K562 (cell line): ENCODE data around the gene ZNF30. TPM values are rescaled to one million over a fixed set of nuclear protein-coding genes. Genes with fewer than 3 reads are reported as not detected.
A peak's percentile ranks its signal among the peaks of the same experiment; 100 is the strongest.

Experiments
- ATAC-seq: fragments of 200-7000 bp; cut with Tn5 transposase; 3 replicates; pipeline ENCODE4 v1.9.1; 2020; ENCODE audit warnings: moderate library complexity
- BruUV-seq: library from RNA; stranded (reverse); fragments of 400-500 nt; replicated peaks from 2 replicates; lab custom pipeline; 2021; lab: Mats Ljungman, UMichigan
- CTCF ChIA-PET: fragments of 300-600 bp; formaldehyde crosslinking; extraction: SDS; loops from one replicate; lab custom pipeline; 2021; ENCODE audit warnings: low intra/inter-chr PET ratio; lab: Yijun Ruan, JAX
- POLR2A ChIA-PET: fragments of 300-600, 350-650 bp; sonication (Branson Sonifier 250); formaldehyde crosslinking; extraction: SDS; loops from one replicate; lab custom pipeline; 2021; ENCODE audit warnings: antibody characterized with exemption, inconsistent platforms; lab: Yijun Ruan, JAX
- DNase-seq, 4 experiments: peaks; one replicate each; pipeline versions ENCODE4 v3.0.0 to v3.0.0-alpha.2; 2011 to 2018; ENCODE audit warnings: low spot score in 3 of 4, mixed read lengths in 3 of 4; ENCODE audit errors: extremely low read depth in 1 of 4
- FAIRE-seq: peaks from 2 replicates; lab custom pipeline; 2011; peaks lifted over from hg19 to GRCh38; lab: Jason Lieb, UNC
- H2AFZ ChIP-seq: 2 replicates; pipeline ENCODE4 v1.6.0; 2011; ENCODE audit warnings: low read depth, low read length, control low read depth, inconsistent platforms
- H3K27ac ChIP-seq: fragments of 200-600 bp; 3 replicates; pipeline ENCODE4 v1.8.0; 2011; ENCODE audit warnings: low read depth, mild to moderate bottlenecking, control low read depth, inconsistent platforms, low read length, moderate library complexity, mixed read lengths; ENCODE audit errors: extremely low read depth
- H3K27me3 ChIP-seq, 2 experiments: fragments of 300-600 bp in 1 of 2; 2 replicates in 1 of 2; 3 replicates in 1 of 2; pipeline versions ENCODE4 v1.6.0 to v1.8.0; 2011; ENCODE audit warnings: inconsistent platforms in 2 of 2, low read length in 2 of 2, mild to moderate bottlenecking in 1 of 2, mixed read lengths in 1 of 2, moderate library complexity in 1 of 2; ENCODE audit not compliant: control insufficient read depth in 2 of 2, insufficient read depth in 2 of 2
- H3K36me3 ChIP-seq: fragments of 300-600 bp; 3 replicates; pipeline ENCODE4 v1.8.0; 2011; ENCODE audit warnings: mild to moderate bottlenecking, low read length, inconsistent platforms; ENCODE audit not compliant: control insufficient read depth, insufficient read depth
- H3K4me1 ChIP-seq, 2 experiments: fragments of 200-600 bp in 1 of 2; replicated peaks in 1 of 2; 2 replicates in 1 of 2; 3 replicates in 1 of 2; pipeline versions ENCODE4 v1.5.1 to v1.8.0; 2011; ENCODE audit warnings: inconsistent platforms in 2 of 2, low read length in 2 of 2, mild to moderate bottlenecking in 1 of 2, mixed read lengths in 1 of 2, moderate library complexity in 1 of 2; ENCODE audit not compliant: control insufficient read depth in 2 of 2, insufficient read depth in 2 of 2
- H3K4me2 ChIP-seq: 2 replicates; pipeline ENCODE4 v1.6.1; 2011; ENCODE audit warnings: low read length, control low read depth, inconsistent platforms, mixed read lengths; ENCODE audit not compliant: insufficient read depth
- H3K4me3 ChIP-seq: fragments of 200-600 bp; sonication (generic), shearing (Covaris generic); 2 replicates; pipeline ENCODE4 v1.5.1; 2016; ENCODE audit warnings: control low read depth, inconsistent platforms
- H3K79me2 ChIP-seq: fragments of 200-600 bp; 3 replicates; pipeline ENCODE4 v1.8.0; 2011; ENCODE audit warnings: low read length, inconsistent platforms; ENCODE audit not compliant: control insufficient read depth, insufficient read depth
- H3K9ac ChIP-seq, 2 experiments: 2 replicates each; pipeline versions ENCODE4 v1.6.0 to v1.6.1; 2011; ENCODE audit warnings: low read depth in 2 of 2, low read length in 2 of 2, control low read depth in 1 of 2, inconsistent platforms in 1 of 2, mild to moderate bottlenecking in 1 of 2, mixed read lengths in 1 of 2; ENCODE audit not compliant: insufficient read depth in 1 of 2
- H3K9me1 ChIP-seq: one replicate; pipeline ENCODE4 v1.6.0; 2011; ENCODE audit warnings: inconsistent platforms, mild to moderate bottlenecking, low read length, moderate library complexity; ENCODE audit not compliant: control insufficient read depth, insufficient read depth
- H3K9me3 ChIP-seq: replicated peaks from 2 replicates; pipeline ENCODE4 v1.5.1; 2011; ENCODE audit warnings: low read depth, low read length, inconsistent platforms; ENCODE audit not compliant: control insufficient read depth, insufficient read depth
- H4K20me1 ChIP-seq: replicated peaks from 2 replicates; pipeline ENCODE4 v1.6.1; 2011; ENCODE audit warnings: low read length, inconsistent platforms, mixed read lengths; ENCODE audit not compliant: control insufficient read depth, insufficient read depth
- ERF ChIP-seq: fragments of 450-650 bp; formaldehyde crosslinking; IDR thresholded peaks from 2 replicates; pipeline ENCODE4 v1.4.0; 2020; ENCODE audit warnings: mild to moderate bottlenecking, mixed read lengths
- ETV1 ChIP-seq: fragments of 450-650 bp; conservative IDR thresholded peaks from 2 replicates; pipeline ENCODE4 v1.6.1; 2016; ENCODE audit warnings: missing genetic modification characterization, control low read depth, low read depth, missing compliant biosample characterization
- GABPB1 ChIP-seq: sonication (generic); formaldehyde crosslinking; IDR thresholded peaks from 2 replicates; pipeline ENCODE4 v1.8.0; 2022; ENCODE audit warnings: mild to moderate bottlenecking, missing genetic modification reagents
- HMBOX1 ChIP-seq: sonication (generic); IDR thresholded peaks from 2 replicates; pipeline ENCODE4 v1.6.1; 2016
- JUND ChIP-seq, 2 experiments: IDR thresholded peaks; 2 replicates in 1 of 2; 3 replicates in 1 of 2; pipeline ENCODE4 v1.6.1; 2011; ENCODE audit warnings: borderline replicate concordance in 2 of 2, low read depth in 2 of 2, low read length in 2 of 2, improper control_type of control experiment in 1 of 2, missing biosample characterization in 1 of 2, missing genetic modification characterization in 1 of 2, missing genetic modification reagents in 1 of 2
- KDM1A ChIP-seq, 2 experiments: fragments of 450-650 bp; IDR thresholded peaks; 2 replicates each; pipeline ENCODE4 v1.6.1; 2016; ENCODE audit warnings: mild to moderate bottlenecking in 2 of 2
- KDM4B ChIP-seq, 2 experiments: fragments of 450-650 bp in 1 of 2; sonication (generic) in 1 of 2; IDR thresholded peaks; 2 replicates each; pipeline ENCODE4 v1.6.1; 2016 to 2017; ENCODE audit warnings: borderline replicate concordance in 2 of 2, antibody characterized with exemption in 1 of 2, low read depth in 1 of 2, mild to moderate bottlenecking in 1 of 2
- KLF16 ChIP-seq: IDR thresholded peaks from 2 replicates; pipeline ENCODE4 v1.6.1; 2016; ENCODE audit warnings: antibody characterized with exemption
- PML ChIP-seq: IDR thresholded peaks from 2 replicates; pipeline ENCODE4 v1.6.1; 2012; ENCODE audit warnings: low read length, inconsistent platforms
- RCOR1 ChIP-seq, 2 experiments: IDR thresholded peaks; 2 replicates each; pipeline ENCODE4 v1.6.1; 2012; ENCODE audit warnings: low read depth in 2 of 2, low read length in 2 of 2, borderline replicate concordance in 1 of 2, improper control_type of control experiment in 1 of 2
- TEAD1 ChIP-seq, 2 experiments: fragments of 450-650 bp in 1 of 2; sonication (generic) in 1 of 2; formaldehyde crosslinking; IDR thresholded peaks; 2 replicates each; pipeline versions ENCODE4 v1.4.0 to v1.8.0; 2020 to 2022; ENCODE audit warnings: mild to moderate bottlenecking in 2 of 2, missing genetic modification reagents in 1 of 2
- ZEB2 ChIP-seq: fragments of 450-650 bp; IDR thresholded peaks from 2 replicates; pipeline ENCODE4 v1.6.1; 2016
- ZNF174 ChIP-seq: fragments of 250-450 bp; sonication (Bioruptor Pico); IDR thresholded peaks from 2 replicates; pipeline ENCODE4 v1.4.0; 2020; ENCODE audit warnings: mild to moderate bottlenecking
- WGBS: fragments of 100-300 bp; shearing (Covaris generic); methylation state at CpG from one replicate; pipeline ENCODE4 v1.1.6; 2016; ENCODE audit warnings: low coverage, mixed read lengths; ENCODE audit not compliant: insufficient coverage; ENCODE audit errors: missing lambda C conversion rate; 5-methylcytosine and 5-hydroxymethylcytosine counted together
- in situ Hi-C: fragments of 300-500 bp; cut with MboI; formaldehyde crosslinking; loops from 4 replicates; pipeline ENCODE4 v1.15.0; 2018; ENCODE audit warnings: inconsistent platforms, mixed read lengths
- intact Hi-C: fragments of 100-400 bp; cut with micrococcal nuclease; formaldehyde crosslinking; loops from 2 replicates; pipeline ENCODE4 v1.14.2; 2022
- polyA plus RNA-seq, 8 experiments: library from polyadenylated mRNA; depleted of rRNA in 4 of 8; stranded (reverse) in 5 of 8; unstranded in 3 of 8; fragments of >200 nt; fragmentation: Nextera tagmentation in 2 of 8; fragmentation: Illumina TruSeq in 1 of 8; extraction: Ambion mirVana in 2 of 8; extraction: Trizol in 1 of 8; gene quantifications; 2 replicates each; pipeline versions ENCODE4 v1.2.1 to v1.2.3, GENCODE V29; 2011 to 2014; ENCODE audit warnings: inconsistent platforms in 1 of 8, missing spikeins in 1 of 8
- total RNA-seq, 7 experiments: library from RNA; depleted of rRNA in 6 of 7; stranded (reverse); fragments of >200 nt in 6 of 7; fragmentation: Illumina TruSeq in 2 of 7; extraction: Trizol in 2 of 7; gene quantifications; 2 replicates each; pipeline versions ENCODE4 v1.2.1 to v1.2.3, GENCODE V29; 2011 to 2021; ENCODE audit warnings: low replicate concordance in 1 of 7
- TF ChIP-seq, protein P1 (sequence below): fragments of 250-450 bp; sonication (Bioruptor Pico); IDR thresholded peaks from 2 replicates; pipeline ENCODE4 v1.4.0; 2020; ENCODE audit warnings: borderline replicate concordance
- TF ChIP-seq, protein P2 (sequence below): sonication (generic); formaldehyde crosslinking; IDR thresholded peaks from 2 replicates; pipeline ENCODE4 v1.8.0; 2022; ENCODE audit warnings: missing genetic modification reagents, mild to moderate bottlenecking, borderline replicate concordance

The ZNF30 gene
- total and polyA plus RNA-seq, 9 of the 15 experiments (the other 6 are each of a cell fraction or from before 2014, with no cell fraction given) = 7.3 to 13.4 (median 10.6) TPM

- no peaks in the 10 kb centered on the region for H4K20me1 ChIP-seq
- H3K36me3 ChIP-seq = peaks cover 52% of the 10 kb centered on the region
- peaks cover 12 to 28% of the 10 kb centered on the region in 2 experiments; a peak in 4 of 5 replicates for H3K4me1 ChIP-seq
- H3K27me3 ChIP-seq = no peaks in the 10 kb centered on the region
- POLR2A ChIA-PET = no interaction called here
- H3K79me2 ChIP-seq = peaks cover 47% of the 10 kb centered on the region
- peak overlapping the region; percentile 87 for H3K27ac ChIP-seq
- WGBS = 17% methylated on average over 5 of the region's 5 CpGs
- H2AFZ ChIP-seq = peak overlapping the region; percentile 14
- in situ Hi-C loops (no loop called here), intact Hi-C loops (loop anchor here (1.0 kb wide), 1 partner anchor 36 kb away; the partner anchor contains the start of gene ZNF30)
- CTCF ChIA-PET = no interaction called here
- peak; percentile 61 to 86 (median 72) for DNase-seq
- TSS peak; percentile 26 for BruUV-seq
- peak overlapping the region in 1 of 2 experiments; percentile 70; a peak in 2 of 4 replicates for H3K9ac ChIP-seq
- peak overlapping the region; percentile 93 for H3K4me2 ChIP-seq
- no peaks in the 10 kb centered on the region for H3K9me1 ChIP-seq
- H3K9me3 ChIP-seq = peaks cover 52% of the 10 kb centered on the region
- peak; percentile 96 for FAIRE-seq
- H3K4me3 ChIP-seq = peak overlapping the region; percentile 81
- peak; percentile 70 for ATAC-seq
- TF ChIP-seq ZEB2 (peak; percentile 56; the same call in 1 of the 2 replicates), ERF (no peak; the same call in 1 of the 2 replicates), KLF16 (0 out of 2 replicates have a peak, but pooled peaks have one; percentile 42), RCOR1 (IDR thresholded peaks at IDR 0.05; ENCODE audit: borderline replicate concordance in 1 of 2, low read depth in 2 of 2, low read length in 2 of 2) (peak in 1 of 2 experiments; percentile 67; a peak in 2 of 4 replicates), HMBOX1 (peak; percentile 55; the same call in 1 of the 2 replicates), TEAD1 (CRISPR knock-in tag; IDR thresholded peaks at IDR 0.05) (peak in 1 of 2 experiments; percentile 32; a peak in 1 of 4 replicates), ZNF174 (CRISPR knock-in tag) (no peak), PML (peak; percentile 53; the same call in 1 of the 2 replicates), JUND (IDR thresholded peaks at IDR 0.05; ENCODE audit: borderline replicate concordance, low read depth, low read length) (0 out of 2 replicates have a peak, but pooled peaks have one; percentile 44), JUND (tag; IDR thresholded peaks at IDR 0.05; ENCODE audit: borderline replicate concordance, low read depth, low read length) (no peak; the same call in 2 of the 3 replicates), GABPB1 (peak; percentile 49; the same call in 1 of the 2 replicates), KDM1A (IDR thresholded peaks at IDR 0.05) (peak in 1 of 2 experiments; percentile 51; a peak in 2 of 4 replicates), ETV1 (tag) (peak; percentile 99), KDM4B (IDR thresholded peaks at IDR 0.05; ENCODE audit: borderline replicate concordance in 2 of 2, low read depth in 1 of 2) (no peak)
- TF ChIP-seq, protein P1, sequence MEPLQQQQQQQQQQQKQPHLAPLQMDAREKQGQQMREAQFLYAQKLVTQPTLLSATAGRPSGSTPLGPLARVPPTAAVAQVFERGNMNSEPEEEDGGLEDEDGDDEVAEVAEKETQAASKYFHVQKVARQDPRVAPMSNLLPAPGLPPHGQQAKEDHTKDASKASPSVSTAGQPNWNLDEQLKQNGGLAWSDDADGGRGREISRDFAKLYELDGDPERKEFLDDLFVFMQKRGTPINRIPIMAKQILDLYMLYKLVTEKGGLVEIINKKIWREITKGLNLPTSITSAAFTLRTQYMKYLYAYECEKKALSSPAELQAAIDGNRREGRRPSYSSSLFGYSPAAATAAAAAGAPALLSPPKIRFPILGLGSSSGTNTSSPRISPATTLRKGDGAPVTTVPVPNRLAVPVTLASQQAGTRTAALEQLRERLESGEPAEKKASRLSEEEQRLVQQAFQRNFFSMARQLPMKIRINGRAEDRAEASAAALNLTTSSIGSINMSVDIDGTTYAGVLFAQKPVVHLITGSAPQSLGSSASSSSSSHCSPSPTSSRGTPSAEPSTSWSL (CRISPR knock-in tag) = no peak
- TF ChIP-seq, protein P2, sequence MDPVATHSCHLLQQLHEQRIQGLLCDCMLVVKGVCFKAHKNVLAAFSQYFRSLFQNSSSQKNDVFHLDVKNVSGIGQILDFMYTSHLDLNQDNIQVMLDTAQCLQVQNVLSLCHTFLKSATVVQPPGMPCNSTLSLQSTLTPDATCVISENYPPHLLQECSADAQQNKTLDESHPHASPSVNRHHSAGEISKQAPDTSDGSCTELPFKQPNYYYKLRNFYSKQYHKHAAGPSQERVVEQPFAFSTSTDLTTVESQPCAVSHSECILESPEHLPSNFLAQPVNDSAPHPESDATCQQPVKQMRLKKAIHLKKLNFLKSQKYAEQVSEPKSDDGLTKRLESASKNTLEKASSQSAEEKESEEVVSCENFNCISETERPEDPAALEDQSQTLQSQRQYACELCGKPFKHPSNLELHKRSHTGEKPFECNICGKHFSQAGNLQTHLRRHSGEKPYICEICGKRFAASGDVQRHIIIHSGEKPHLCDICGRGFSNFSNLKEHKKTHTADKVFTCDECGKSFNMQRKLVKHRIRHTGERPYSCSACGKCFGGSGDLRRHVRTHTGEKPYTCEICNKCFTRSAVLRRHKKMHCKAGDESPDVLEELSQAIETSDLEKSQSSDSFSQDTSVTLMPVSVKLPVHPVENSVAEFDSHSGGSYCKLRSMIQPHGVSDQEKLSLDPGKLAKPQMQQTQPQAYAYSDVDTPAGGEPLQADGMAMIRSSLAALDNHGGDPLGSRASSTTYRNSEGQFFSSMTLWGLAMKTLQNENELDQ (CRISPR knock-in tag) = no peak
Measured at GRCh38 chr19:34961775-34962686, 35.3 kb downstream of the ZNF30 start.
